OCI-LY7 (cell line): ENCODE results near the gene CLMN. TPM values are rescaled to one million over a fixed set of nuclear protein-coding genes. Genes with fewer than 3 reads are reported as not detected.

Experiments used
- BruUV-seq: library from RNA; stranded (reverse); fragments of 400-500 nt; replicated peaks from 2 replicates; lab custom pipeline; 2021; lab: Mats Ljungman, UMichigan
- CTCF ChIA-PET: fragments of 300-600 bp; sonication (Branson Sonifier 250); formaldehyde crosslinking; loops from one replicate; lab custom pipeline; 2022; ENCODE audit warnings: antibody characterized with exemption; ENCODE audit not compliant: unreplicated experiment; lab: Charles Lee
- POLR2A ChIA-PET: fragments of 300-600 bp; sonication (Branson Sonifier 250); formaldehyde crosslinking; loops from one replicate; lab custom pipeline; 2022; ENCODE audit warnings: antibody characterized with exemption; lab: Charles Lee
- DNase-seq: peaks from one replicate; pipeline ENCODE4 v3.0.0-alpha.2; 2015; ENCODE audit warnings: low spot score
- H2AFZ ChIP-seq: fragments of 200-600 bp; sonication (generic), shearing (Covaris generic); 2 replicates; pipeline ENCODE4 v1.6.1; 2014; ENCODE audit warnings: mild to moderate bottlenecking, antibody characterized with exemption, low read length, moderate library complexity
- H3K27ac ChIP-seq: fragments of 200-600 bp; sonication (generic); 2 replicates; pipeline ENCODE4 v1.5.1; 2014; ENCODE audit warnings: mixed run types, low read depth, mild to moderate bottlenecking, moderate library complexity, low read length, inconsistent platforms; ENCODE audit not compliant: poor library complexity, severe bottlenecking
- H3K36me3 ChIP-seq: fragments of 200-600 bp; sonication (generic); 2 replicates; pipeline ENCODE4 v1.6.1; 2014; ENCODE audit warnings: mild to moderate bottlenecking, antibody characterized with exemption, low read length, moderate library complexity, mixed read lengths; ENCODE audit not compliant: insufficient read depth
- H3K4me1 ChIP-seq: fragments of 200-600 bp; sonication (generic); 2 replicates; pipeline ENCODE4 v1.5.1; 2014; ENCODE audit warnings: mild to moderate bottlenecking, low read length; ENCODE audit not compliant: insufficient read depth, poor library complexity, severe bottlenecking
- H3K4me2 ChIP-seq: fragments of 200-600 bp; sonication (generic); 2 replicates; pipeline ENCODE4 v1.6.1; 2014; ENCODE audit warnings: mild to moderate bottlenecking, low read length
- H3K4me3 ChIP-seq: fragments of 200-600 bp; sonication (generic); 2 replicates; pipeline ENCODE4 v1.5.1; 2014; ENCODE audit warnings: mild to moderate bottlenecking, low read depth, low read length; ENCODE audit not compliant: poor library complexity, severe bottlenecking
- H3K79me2 ChIP-seq: fragments of 200-600 bp; sonication (generic); 2 replicates; pipeline ENCODE4 v1.6.1; 2016; ENCODE audit warnings: low read depth, mild to moderate bottlenecking, low read length, moderate library complexity, mixed read lengths; ENCODE audit not compliant: insufficient read depth
- H3K9me2 ChIP-seq: fragments of 200-600 bp; sonication (generic); 2 replicates; pipeline ENCODE4 v1.6.1; 2016; ENCODE audit warnings: mild to moderate bottlenecking, low read length, mixed read lengths; ENCODE audit not compliant: insufficient read depth
- H3K9me3 ChIP-seq: fragments of 200-600 bp; sonication (generic); 2 replicates; pipeline ENCODE4 v1.6.1; 2014; ENCODE audit warnings: mild to moderate bottlenecking, mixed run types, low read length, mixed read lengths
- H4K20me1 ChIP-seq: fragments of 200-600 bp; sonication (generic); 2 replicates; pipeline ENCODE4 v1.6.1; 2014; ENCODE audit warnings: mild to moderate bottlenecking, antibody characterized with exemption, low read length, moderate library complexity, mixed read lengths; ENCODE audit not compliant: insufficient read depth
- EZH2phosphoT487 ChIP-seq: fragments of 200-600 bp; sonication (generic); IDR thresholded peaks from 2 replicates; pipeline ENCODE4 v1.6.1; 2018; ENCODE audit warnings: low read depth, borderline replicate concordance, mild to moderate bottlenecking, mixed run types, antibody characterized with exemption, low read length, moderate library complexity, mixed read lengths
- intact Hi-C: fragments of 100-400 bp; cut with micrococcal nuclease; formaldehyde crosslinking; loops from one replicate; pipeline ENCODE4 v1.10.0; 2022; ENCODE audit not compliant: unreplicated experiment
- total RNA-seq, 2 experiments: library from RNA; depleted of rRNA in 1 of 2; stranded (reverse); fragments of >200 nt in 1 of 2; shearing (Covaris generic) in 1 of 2; gene quantifications; 2 replicates each; pipeline ENCODE4 v1.2.3, GENCODE V29; 2014 to 2022
- TF ChIP-seq, protein P1 (sequence below): fragments of 200-600 bp; sonication (generic); conservative IDR thresholded peaks from 2 replicates; pipeline ENCODE4 v1.5.1; 2014; ENCODE audit warnings: mild to moderate bottlenecking, antibody characterized with exemption, low read length, moderate library complexity, mixed read lengths

CLMN gene
- total RNA-seq, 2 experiments from 2014 or later, result 6.8 to 12.0 TPM

DNA sequence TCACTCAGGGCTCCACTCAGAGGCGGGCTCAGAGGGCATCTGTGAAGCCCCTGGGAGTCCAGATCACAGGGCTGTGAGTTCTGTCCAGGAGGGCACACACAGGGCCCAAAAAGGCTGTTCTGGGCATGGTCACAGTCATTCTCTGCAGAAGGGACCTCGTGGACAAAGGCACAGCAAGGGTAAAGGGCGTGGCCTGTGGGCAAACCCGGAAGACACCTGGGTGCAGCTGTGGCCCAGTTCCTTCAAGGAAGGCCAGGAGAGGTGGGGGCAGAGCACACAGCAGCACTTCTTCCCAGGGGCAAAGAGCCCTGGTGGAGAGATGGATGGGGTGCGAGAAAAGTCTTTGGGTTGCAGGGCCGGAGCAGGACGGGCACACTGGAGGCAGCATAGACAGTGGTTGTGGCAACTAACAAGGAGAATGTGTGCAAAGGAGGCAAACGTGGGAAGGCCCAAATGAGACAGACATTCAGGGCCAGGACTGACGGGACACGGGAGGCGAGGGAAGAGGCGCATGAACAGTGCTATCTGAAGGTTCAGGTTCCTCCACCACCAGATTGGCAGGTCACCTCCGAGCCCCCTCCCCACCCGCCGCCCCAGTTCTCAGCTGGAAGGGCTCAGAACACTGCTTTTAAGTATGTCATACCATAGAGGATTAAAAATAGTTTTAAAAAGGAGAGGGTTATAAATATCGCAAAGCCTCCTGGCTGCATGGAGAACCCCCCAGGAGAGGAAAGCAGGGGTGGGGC, 8.9 kb downstream of the CLMN start:
- DNase-seq, result no peak
- ChIA-PET POLR2A (no interaction called here), CTCF (interaction anchor here (0.5 kb wide), 1 partner anchor 162 kb away, joined by 4 read pairs; no protein-coding TSS in a partner anchor)
- no peaks in the 10 kb centered on the region for H3K79me2 ChIP-seq
- no peak overlapping the region for H3K27ac ChIP-seq
- peaks cover 31% of the 10 kb centered on the region for H3K4me1 ChIP-seq
- no peak for TF ChIP-seq EZH2phosphoT487
- TF ChIP-seq, protein P1, sequence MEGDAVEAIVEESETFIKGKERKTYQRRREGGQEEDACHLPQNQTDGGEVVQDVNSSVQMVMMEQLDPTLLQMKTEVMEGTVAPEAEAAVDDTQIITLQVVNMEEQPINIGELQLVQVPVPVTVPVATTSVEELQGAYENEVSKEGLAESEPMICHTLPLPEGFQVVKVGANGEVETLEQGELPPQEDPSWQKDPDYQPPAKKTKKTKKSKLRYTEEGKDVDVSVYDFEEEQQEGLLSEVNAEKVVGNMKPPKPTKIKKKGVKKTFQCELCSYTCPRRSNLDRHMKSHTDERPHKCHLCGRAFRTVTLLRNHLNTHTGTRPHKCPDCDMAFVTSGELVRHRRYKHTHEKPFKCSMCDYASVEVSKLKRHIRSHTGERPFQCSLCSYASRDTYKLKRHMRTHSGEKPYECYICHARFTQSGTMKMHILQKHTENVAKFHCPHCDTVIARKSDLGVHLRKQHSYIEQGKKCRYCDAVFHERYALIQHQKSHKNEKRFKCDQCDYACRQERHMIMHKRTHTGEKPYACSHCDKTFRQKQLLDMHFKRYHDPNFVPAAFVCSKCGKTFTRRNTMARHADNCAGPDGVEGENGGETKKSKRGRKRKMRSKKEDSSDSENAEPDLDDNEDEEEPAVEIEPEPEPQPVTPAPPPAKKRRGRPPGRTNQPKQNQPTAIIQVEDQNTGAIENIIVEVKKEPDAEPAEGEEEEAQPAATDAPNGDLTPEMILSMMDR, result no peak
- H3K4me2 ChIP-seq, result no peak overlapping the region
- intact Hi-C loops, result no loop called here
- no peak overlapping the region for H2AFZ ChIP-seq
- no peaks in the 10 kb centered on the region for H4K20me1 ChIP-seq
- no peak overlapping the region for H3K4me3 ChIP-seq
- no peaks in the 10 kb centered on the region for H3K9me3 ChIP-seq
- BruUV-seq, result no TSS peak
- no peaks in the 10 kb centered on the region for H3K36me3 ChIP-seq
- H3K9me2 ChIP-seq, result no peaks in the 10 kb centered on the region

DNA sequence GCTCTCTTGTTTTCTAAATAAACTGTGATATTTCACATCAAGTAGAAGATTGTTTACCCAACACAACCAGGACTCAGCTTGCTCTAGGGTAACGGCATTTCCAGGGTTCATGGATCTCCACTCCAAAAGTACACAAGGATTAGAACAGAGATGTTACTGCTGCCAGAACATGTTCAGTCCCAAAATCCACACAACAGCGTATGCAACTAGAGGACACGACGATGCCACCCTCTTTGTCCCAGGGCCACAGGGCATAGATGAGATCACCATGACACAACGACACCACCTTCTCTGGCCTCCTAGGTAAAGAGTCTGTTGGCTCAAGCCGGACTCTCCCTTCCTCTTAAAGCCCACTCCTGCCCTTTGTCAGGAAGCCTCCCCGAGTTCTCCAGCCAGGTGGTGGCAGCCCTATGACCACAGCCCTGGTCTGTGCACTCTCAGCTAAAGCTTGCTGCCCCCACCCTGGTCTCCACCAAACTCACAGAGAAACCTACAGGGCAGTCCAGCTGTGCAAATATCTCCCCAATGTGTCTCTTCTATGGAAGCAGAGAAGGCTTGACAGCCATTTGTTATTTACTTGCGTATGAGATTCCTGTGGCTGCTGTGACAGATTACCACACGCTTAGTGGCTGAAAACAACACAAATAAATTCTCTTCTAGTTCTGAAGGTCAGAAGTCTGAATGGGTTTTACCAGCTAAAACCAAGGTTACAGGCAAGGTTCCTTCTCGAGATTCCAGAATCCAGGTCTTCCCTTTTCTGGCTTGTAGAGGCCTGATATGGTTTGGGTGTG, 10.3 kb downstream of the CLMN start:
- H4K20me1 ChIP-seq, result no peaks in the 10 kb centered on the region
- no peaks in the 10 kb centered on the region for H3K9me2 ChIP-seq
- no peak overlapping the region for H2AFZ ChIP-seq
- POLR2A ChIA-PET, result no interaction called here
- CTCF ChIA-PET, result no interaction called here
- H3K4me2 ChIP-seq, result no peak overlapping the region
- peaks cover 45% of the 10 kb centered on the region for H3K4me1 ChIP-seq
- no TSS peak for BruUV-seq
- H3K36me3 ChIP-seq, result no peaks in the 10 kb centered on the region
- no peak overlapping the region for H3K4me3 ChIP-seq
- H3K9me3 ChIP-seq, result no peaks in the 10 kb centered on the region
- no peak for TF ChIP-seq EZH2phosphoT487
- TF ChIP-seq, protein P1, result no peak
- H3K79me2 ChIP-seq, result no peaks in the 10 kb centered on the region
- intact Hi-C loops, result no loop called here
- DNase-seq, result no peak
- no peak overlapping the region for H3K27ac ChIP-seq

DNA sequence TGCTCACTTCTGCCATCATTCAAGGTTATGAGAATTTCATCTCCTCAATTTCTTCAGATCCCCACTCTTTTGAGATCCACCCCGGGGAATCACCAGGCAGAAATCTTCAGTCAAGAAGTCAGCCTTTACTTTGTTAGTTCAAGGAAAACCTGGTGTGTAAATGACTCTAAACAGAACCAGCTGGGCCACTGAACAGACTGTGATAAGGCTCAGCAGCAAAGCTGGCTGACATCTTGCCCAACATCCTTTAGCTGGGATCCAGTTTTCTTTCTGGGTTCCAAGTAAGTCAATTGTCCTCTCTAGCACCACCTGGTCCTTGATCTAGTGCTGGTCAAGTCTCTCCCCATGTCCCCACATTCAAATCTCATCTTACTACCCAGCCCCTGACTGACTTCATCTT, 11.6 kb downstream of the CLMN start:
- Histone ChIP-seq H4K20me1 (no peaks in the 10 kb centered on the region), H3K4me3 (no peak overlapping the region), H3K9me3 (no peaks in the 10 kb centered on the region), H3K9me2 (no peaks in the 10 kb centered on the region), H3K36me3 (no peaks in the 10 kb centered on the region), H3K27ac (no peak overlapping the region), H3K79me2 (no peaks in the 10 kb centered on the region), H3K4me1 (peaks cover 46% of the 10 kb centered on the region), H2AFZ (no peak overlapping the region), H3K4me2 (no peak overlapping the region)
- no peak for TF ChIP-seq EZH2phosphoT487
- TF ChIP-seq, protein P1, result no peak
- BruUV-seq, result no TSS peak
- DNase-seq, result no peak
- POLR2A ChIA-PET, result interaction anchor here (0.5 kb wide), 1 partner anchor 42 kb away, joined by 3 read pairs; no protein-coding TSS in a partner anchor
- intact Hi-C loops, result no loop called here
- CTCF ChIA-PET, result no interaction called here
